Renal cortex interstitium (tissue), 11 donors: ENCODE data around the gene TTC28. TPM values are rescaled to one million over a fixed set of nuclear protein-coding genes. Genes with fewer than 3 reads are reported as not detected.

ENCODE experiments used
- DNase-seq, 11 donors: peaks; one replicate each; pipeline ENCODE4 v3.0.0-alpha.2; 2013; ENCODE audit warnings: low read depth in 9 of 11, low spot score in 4 of 11; ENCODE audit errors: extremely low read depth in 1 of 11
- polyA plus RNA-seq, 3 donors: library from polyadenylated mRNA; unstranded; fragments of 120-200 nt; gene quantifications; one replicate each; pipeline ENCODE4 v1.2.1, GENCODE V29; 2013; ENCODE audit not compliant: insufficient read length in 3 of 3

The TTC28 gene
- polyA plus RNA-seq, 3 donors, result 33.1 to 43.1 (median 35.9) TPM

DNA sequence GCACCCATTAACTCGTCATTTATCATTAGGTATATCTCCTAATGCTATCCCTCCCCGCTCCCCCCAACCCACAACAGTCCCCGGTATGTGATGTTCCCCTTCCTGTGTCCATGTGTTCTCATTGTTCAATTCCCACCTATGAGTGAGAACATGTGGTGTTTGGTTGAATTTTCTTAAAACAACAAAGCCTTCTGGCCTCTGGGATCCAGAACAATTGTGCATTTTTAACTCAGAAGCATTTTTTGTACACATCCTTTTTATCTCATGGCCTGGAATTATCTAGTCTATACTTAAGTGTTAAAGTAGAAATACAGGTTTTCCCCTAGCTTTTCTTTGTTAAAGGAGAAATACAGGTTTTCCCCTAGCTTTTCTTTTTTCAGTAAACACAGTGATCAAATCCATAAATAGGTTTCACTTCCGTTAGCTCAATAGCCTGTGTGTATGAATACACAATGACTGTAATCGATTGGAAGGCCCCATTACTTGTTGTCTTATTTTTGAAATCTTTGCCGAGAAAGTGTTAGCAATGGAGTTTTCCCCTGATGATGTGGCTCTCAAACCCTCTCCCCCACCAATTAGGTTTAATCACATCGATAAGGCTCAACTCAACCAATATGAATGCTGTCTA lies 635.0 kb downstream of the TTC28 start:
- no peak for DNase-seq

DNA sequence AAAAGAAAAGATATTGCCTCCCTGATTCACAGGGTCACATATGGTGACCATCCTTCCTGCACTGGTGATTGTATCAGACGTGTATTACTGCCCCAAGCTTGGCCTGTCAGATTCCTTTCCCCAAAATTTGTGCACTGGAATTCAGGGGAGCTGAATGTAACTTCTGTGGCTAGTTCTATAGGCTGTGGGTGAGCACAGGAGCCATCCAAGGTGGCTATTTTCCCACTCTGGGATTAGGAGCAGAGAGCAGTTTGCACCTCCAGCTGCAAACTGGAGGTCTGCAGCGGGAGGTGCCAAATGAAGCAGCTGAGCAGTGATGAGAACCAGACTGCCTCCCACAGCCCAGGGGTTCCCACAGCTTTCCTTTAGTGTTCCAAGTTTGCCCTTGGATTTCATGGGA lies 636.4 kb downstream of the TTC28 start:
- DNase-seq, result no peak

DNA sequence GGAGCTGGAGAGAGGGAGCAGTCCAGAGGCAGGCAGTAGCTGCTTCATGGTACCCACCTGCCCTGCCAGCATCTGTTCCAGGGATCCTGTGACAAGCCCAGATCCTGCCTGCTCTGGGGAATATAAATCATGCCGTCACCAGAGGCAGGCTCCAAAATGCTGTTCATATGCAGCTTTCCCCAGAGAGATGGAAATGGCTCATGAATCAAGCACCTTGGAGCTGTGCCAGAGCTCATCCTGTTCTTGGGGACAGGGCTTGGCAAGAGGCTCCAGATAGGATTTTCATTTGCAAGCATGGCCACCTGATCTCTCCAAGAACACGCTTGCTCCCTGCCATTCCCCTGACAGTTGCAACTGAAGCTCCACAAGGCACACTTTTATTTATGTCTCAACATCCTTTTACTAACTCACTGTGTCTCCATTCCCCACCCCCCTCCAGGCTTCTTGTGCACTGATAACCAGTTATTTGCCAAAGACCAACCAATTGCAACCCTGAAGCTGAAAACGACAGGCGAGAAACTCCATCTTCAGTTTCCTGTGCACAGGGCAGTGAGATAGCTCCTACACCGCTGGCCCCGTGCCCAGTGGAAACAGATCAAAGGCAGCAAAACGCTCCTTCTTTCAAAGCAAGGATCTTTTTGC lies 644.8 kb downstream of the TTC28 start:
- DNase-seq, result peak in 3 of 11 donors; percentile 48 to 62 (median 51)

DNA sequence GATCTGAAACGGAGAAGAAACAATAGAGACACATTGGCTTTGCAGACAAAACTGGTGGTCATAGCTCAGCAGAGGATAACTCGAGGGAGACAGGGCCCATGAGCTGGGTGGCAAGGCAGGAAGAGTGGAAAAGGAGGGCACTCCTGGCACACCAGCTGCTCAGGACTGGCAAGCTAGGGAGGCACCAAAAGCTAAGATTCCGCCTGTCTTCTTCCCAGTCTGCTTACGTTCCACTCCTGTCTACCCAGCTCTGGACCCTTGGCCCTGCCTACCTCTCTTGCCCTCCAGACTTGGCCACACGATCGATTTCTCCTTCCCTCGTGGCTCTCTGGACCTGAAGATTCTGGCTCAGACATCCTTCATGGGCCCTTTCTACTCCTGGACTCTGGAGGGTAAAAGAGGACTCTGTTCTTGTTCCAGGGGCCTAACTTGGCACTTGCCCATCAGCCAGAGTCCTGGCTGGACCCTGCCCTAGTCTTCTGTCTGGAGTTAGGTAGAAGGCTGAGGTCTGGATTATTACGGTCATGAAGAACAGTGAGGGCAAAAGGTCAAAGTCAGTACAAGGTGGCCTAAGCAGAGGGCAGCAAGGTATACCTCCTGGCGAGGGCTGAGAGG lies 645.4 kb downstream of the TTC28 start:
- no peak for DNase-seq

DNA sequence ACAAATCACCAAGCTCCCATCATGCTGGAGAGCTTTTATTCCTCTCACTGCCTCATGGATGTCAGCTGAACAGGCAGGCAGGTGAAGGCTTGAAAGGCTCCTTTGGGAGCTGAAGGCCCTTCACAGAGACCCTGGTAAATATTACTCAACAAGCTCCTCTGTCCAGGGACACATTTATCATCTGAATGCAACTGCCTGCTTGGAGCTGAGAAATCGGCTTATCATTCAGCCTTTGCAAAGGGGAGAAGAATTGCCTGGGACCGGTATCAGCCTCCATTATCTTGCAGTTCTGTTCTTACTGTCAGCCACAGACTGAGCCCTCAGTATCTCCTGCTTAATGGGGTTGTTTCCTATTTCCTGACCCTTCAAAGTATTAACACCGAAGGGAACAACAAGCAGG lies 646.8 kb downstream of the TTC28 start:
- no peak for DNase-seq

DNA sequence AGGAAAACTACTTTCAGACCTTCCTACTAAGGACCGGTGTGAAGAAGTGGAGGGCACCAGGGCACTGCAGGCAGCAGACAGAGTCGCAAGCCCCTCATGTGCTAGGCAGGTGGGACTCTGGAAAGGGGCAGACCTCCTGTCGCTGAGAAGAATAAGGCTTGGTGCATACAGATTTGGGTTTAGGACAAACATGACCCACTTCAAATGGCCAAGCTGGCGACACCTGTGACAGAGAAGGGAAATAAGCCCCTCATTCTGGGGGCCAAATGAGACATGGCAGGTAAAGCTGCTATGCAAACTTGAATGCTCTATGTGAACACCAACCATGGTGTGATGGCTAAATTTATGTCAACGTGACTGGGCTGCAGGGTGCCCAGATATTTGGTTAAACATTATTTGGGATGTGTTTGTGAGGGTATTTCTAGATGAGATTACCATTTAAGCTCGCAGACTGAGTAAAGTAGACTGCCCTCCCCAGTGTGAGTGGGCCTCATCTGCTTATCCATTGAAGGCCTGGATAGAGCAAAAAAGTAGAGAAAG lies 648.2 kb downstream of the TTC28 start:
- DNase-seq, result no peak

DNA sequence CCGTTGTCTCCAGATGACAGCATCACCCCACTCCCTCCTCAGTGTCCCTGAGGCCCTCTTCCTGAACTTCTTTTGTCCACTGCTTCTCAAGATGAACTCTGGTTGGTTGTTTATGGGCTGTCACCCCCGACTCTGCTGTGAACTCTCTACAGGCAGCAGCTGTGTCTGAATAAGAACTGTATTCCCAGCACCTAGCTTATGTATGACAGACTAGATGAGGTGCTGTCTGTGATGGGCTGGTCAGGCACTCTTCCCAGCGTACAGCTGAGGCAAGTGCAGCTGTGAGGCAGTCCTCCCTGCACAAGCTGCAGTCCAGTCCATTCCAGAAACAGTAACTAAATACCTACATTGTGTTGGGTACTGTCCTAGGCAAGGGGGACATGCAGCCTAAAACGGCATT lies 649.2 kb downstream of the TTC28 start:
- no peak for DNase-seq

DNA sequence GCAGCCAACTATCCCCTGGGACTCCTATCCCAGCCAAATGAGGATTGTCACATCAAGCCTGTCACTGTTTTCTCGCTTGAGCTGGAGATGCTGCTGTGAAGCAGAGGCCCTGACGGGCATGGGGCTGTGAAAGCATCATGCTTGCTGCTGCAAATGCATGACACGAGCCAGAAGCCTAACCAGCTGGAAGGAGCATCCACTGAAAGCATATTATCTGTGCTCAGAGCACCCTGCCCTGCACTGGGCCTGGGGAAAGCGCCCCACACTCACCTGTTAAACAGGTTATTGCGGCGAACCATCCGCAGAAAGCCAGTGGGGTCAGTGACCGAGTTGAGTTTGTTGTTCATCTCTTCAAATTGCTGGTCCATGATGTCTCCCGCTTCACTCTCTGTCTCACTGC lies 649.7 kb downstream of the TTC28 start:
- DNase-seq, result no peak

DNA sequence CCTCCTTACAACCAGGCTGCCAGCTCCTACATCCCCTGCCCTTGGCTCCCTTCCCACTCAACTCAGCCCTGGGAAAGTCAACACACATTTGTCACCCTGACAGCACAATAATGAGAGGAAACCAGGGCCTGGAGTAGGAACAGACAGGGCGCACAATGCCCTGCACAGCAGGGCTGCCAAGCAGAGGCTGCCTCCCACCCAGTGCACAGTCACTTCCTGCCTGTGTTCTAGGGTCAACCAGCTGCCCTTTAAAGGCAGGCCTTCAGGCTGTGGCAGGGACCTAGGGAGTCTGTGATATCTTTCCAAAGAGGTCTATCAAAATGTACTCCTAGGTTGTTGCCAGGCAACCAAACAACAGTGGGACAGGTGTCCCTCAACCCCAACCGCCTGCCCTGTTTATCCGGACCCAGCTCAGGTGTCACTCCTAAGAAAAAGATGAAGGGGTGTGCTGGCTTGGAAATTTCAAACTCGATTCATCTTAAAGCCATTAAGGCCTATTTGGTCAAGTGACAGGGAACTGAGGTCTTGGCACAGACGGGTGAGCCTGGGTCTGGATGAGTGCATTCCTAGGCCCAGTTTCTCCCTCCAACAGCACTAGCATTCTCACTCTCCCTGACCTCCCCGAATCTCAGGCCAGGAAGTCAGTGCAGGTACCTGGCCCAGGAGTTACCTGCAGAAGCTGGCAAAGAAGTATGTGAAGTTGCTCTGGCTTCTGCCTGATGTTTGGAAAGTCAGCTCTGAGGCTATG lies 650.3 kb downstream of the TTC28 start:
- DNase-seq, result peak in 7 of 11 donors; percentile 49 to 77 (median 67)

DNA sequence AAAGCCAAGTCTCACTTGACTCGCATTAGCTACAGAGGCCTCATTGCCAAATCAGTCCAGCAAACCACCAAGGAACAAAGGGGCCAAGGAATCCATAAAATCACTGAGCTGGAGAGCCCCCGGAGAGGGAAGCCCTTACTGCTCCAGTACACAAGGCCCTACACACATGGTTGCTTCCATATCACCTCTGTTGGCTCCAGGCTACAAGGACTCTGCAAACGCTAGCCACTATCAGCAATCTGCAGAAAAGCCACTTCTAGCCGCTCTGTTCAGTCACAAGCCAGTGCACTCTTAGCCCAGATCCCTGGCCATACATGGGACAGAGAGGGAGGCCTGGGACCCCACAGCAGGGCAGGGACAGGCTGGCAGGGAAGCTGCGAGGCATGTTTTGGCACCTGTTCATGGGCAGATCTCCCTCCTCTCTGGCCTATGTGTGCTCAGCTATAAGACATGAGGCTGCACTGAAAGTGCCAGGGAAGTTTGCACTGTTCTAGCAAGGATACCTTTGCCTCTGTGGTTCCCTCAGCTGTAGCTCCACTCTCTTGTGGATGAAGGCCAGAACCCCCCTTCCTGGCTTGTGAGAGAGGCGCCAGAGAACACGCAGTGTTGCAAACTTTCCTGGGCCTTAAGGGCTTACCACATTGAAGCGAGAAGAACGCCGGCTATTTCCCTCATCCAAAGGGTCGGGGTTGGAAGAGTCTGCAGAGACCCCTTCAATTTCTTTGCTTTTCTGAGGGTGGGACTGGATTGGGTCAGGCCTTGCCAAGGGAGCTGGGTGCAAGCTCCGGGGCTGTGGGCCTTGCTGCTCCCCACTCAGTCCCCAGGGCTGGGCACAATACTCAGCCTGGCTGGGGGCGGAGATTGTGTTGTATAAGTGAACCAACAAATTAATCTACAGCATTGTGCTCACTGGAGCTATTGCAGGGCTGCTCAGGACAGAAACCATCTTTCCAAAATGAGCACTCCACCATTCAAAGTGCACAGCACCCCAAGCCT lies 651.9 kb downstream of the TTC28 start:
- DNase-seq, result no peak

DNA sequence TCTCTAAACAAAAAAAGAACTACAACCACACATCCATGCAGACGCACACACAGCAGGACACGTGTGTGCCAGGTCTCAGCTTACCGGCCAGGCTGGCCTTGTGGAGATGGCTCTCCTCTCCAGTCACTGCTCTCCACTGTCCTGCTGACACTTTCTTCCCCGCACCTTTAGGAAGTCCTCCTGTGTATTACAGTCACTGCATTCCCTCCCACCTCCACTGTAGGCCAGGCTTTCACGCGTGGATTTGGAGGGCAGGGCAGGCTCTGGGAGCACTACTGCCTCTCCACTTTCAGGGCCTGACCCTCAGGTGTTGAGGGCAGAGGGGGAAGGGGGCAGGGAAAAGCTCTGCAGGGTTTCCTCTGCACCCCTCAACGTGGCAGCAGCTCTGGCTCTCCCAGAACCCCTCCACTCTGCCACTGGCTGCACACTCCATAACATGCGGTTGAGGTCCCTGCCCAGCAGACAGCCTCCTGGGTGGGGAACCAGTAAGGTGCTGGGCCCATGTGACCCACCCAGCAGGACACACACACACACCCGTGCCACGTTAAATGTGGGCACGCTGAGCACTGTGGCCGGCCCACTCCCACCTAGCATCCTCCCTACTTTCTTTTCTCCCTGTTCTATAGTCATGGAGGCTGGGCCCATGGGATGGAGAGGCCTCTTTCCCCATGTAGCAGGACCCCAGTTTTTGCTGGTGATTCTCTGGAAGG lies 653.6 kb downstream of the TTC28 start:
- no peak for DNase-seq

DNA sequence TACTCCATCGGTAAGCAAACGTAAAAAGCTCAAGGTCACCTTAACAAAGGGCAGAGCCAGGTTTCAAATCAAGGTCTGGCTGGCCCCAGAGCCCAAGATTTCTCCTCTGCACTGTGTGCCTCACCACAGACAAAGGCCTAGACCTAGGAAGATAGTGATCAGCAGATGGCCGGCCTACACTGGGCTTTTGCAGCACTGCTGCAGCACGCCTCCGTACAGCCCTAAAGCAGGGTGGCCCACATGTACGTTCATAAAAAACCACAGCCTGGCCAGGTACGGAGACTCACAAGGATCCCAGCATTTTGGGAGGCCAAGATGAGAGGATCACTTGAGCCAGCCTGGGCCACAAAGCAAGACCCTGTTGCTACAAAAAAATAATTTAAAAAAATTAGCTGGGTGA lies 654.3 kb downstream of the TTC28 start:
- no peak for DNase-seq

DNA sequence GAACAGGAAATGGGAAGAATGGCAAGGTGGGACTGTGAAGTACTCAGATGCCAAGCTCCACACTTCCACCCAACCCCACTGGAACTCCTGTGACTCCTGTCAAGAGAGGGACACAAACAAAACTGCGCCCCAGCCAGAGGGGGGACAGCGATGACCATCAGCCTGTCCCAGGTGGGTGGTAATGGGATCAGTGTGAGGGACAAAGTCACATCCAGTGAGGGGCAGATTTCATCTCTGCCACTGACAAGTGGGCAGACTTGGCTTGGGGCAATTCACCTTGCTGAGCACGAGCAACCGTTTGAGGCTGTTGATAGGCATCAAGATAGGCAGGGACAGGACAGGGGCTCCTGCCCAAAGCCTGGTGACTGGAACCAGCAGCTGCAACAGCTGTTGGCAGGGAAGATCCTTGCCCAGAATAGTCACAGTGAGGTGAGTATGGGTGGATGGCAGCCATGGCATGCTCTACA lies 655.2 kb downstream of the TTC28 start:
- DNase-seq, result no peak

DNA sequence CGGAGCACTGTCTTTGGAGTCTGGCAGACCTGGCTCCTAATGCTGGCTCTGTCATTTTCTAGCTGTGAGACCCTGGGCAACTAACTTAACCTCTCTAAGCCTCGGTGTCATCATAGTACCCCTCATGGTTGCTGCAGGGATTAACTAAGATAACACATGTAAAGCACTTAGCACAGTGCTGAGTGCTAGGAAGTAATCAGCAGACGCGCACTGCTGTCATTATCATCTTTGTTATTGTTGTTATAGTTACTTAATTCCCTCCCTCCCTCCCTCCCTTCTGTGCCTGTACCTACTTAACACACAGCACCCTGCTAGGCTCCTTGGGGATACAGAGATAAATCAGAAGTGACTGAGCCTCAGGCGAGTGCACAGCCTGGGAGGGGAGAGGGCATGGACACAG lies 655.9 kb downstream of the TTC28 start:
- DNase-seq, result no peak

DNA sequence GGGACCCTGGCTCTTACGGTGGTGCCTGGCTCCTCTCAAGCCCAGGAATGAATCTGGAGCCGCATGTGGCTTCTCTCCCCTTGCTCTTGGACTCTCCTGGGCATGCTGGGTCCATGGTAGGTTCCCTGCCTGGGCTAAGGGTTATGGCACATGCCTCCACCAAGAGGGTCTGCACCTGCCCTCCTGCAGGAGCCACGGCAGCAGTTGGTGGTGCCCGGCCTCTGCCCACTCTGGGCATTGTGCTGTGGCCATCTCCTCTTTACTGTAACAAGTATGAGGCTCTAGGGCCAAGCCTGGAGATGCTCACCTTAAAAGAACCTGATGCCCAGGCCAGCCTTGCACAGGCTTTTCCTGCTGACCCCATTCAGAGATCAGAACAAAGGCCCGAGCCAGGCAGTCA lies 656.6 kb downstream of the TTC28 start:
- no peak for DNase-seq

DNA sequence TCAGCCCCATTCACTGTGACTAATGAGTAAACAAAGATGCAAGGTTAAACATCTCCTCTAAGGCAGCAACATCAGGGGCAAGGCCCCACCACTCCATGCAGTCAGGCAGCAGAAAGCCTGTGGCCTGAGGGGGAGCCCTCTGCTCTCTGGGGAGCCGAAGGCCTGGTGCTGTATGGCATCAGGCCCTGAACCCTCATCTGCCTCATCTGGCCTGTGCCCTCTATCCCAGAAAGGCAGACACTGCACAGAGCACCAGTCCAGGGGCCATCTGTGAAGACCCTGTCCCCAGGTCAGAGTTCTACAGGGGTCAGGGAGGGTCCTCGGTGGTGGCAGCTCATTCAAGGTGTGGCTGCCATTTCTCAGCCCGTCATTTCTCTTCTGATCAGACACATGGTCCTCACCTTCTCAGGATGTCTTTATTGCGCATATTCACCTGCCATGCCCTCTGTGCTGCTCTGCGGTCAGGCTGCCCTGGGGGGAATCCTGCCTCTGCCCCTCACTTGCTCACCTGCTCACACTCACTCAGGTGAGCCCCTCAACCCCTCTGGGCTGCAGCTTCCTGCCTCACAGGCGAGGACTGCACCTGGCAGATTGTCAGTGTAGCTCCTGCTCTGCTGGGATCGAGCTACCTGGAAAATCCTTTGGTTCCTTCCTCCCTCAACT lies 657.5 kb downstream of the TTC28 start:
- no peak for DNase-seq
